Stimulated activated CD8-positive, alpha-beta memory T cell treated with anti-CD3 and anti-CD28 coated beads, Interleukin-15, amount 100 ng/mL, for 24 hours (primary cell): Measurements from ENCODE around the gene HS3ST5.
"Not testable (repeated sequence)": the region's sequence is repeated elsewhere in the genome, so short reads cannot be mapped to it uniquely, and the experiment has no call there.

Experiments used
- DNase-seq: peaks from one replicate; pipeline ENCODE4 v3.0.0-alpha.2; 2020; ENCODE audit warnings: low read depth

HS3ST5 gene

DNA sequence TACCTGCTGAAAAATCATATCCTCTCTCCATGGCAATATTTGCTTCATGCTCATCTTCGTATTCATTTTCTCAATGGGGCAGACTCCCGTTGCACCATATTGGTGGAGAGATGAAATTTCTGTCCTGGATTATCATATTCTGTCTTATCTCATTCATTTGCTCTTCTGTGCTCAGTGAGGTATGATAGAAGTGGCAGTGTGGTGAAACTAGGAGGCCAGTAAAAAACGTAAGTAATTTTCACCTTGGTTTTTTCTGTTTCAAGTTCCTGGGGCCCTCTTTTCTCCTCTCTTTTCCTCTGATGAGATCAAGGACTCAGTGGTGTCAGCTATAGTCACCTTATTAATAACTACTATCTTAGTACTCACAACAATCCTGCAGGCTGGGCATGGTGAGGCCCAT, 189.4 kb downstream of the HS3ST5 start:
- DNase-seq, result no peak

DNA sequence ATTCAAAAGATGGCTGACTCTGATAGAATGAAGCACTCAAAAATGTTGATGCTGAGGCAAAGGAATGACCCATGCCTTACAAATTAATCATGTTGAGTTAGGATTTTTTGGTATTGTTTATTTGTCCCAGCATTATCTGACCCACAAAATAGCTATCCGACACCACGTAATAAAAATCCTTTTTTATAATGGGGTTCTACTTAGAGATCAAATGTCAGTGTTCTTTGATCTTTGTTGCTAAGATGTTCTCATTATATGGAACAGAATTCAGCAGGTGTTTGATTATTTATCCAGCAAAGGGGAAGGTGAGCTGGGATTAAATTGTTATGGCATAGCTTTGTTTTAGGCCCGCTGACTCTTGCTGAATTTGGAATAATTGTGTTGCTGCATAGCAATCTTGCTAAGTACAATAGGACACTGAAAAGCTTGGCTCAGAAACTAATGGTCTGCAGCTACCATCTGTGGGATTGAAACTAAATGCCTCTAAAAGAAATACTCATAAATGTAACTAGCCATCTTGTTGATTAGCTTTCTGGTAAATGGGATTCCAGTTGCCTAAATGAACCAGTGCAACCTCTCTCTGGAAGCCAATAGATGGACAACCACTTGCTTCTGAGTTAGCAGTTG, 191.6 kb downstream of the HS3ST5 start:
- no peak for DNase-seq

GRCh38 chr6:114149182-114149581, 193.6 kb downstream of the HS3ST5 start:
- not testable (repeated sequence) for DNase-seq

GRCh38 chr6:114144887-114145851, 197.7 kb downstream of the HS3ST5 start:
- no peak for DNase-seq

- no peak for DNase-seq
Measured at GRCh38 chr6:114142258-114142657, 200.6 kb downstream of the HS3ST5 start.

DNA sequence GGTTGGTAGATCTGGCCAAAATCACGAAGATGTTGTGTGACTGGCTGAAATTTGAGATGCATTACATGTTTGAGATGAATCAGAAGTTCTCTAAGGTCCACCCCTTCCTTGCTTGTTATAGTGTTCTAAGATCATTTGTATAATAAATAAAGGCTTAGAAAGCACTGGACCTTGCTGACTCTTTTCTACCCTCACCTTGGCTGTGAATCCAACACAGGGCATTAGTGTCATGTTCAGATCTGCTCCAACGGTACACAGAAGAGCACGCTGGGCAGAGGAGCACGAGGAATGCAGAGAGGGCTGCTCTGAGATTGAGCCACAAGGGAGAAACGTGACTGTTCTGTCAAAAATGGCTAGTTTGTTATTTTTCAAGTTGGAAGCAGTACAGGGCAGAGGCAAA, 202.4 kb downstream of the HS3ST5 start:
- no peak for DNase-seq

GRCh38 chr6:114138577-114139248, 204.1 kb downstream of the HS3ST5 start:
- no peak for DNase-seq

- no peak for DNase-seq
Measured at GRCh38 chr6:114135363-114135971, 207.4 kb downstream of the HS3ST5 start.

DNA sequence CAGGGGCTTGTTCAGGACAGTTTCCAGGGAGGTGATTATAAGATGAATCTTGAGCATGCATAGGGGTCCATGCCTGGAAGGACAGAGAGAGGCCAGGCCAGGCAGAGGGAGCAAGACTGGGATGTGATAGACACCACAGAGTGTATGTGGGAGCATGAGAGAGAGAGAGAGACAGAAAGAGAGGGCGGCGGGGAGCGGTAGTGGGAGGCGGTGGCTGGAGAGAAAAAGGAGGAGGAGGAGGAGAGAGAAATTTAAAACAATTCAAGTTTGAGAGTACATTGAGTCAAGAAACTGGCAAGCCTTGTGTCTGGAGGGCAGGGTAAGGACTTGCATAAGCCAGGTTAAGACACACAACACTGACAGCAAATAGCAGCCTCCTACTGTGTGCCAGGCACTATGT, 209.0 kb downstream of the HS3ST5 start:
- DNase-seq, result no peak

DNA sequence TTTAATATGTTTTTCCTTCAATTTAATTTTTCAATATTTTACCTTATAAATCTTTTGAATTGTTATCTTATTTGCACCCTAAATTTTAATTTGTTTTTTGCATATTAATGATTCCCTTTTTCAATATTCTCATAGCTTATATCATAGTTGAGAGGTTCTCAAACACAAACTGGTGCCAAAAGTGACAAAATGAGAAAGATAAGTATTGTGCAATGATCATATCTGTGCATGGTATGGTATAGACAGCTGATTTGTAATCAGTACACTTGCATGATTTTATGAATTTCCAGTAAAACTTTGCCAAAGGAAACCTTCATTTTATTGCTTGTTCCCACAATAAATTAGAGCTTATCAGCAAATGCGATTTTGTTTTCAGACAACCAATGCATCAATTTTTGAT, 210.9 kb downstream of the HS3ST5 start:
- DNase-seq, result no peak

GRCh38 chr6:114125576-114125975, 217.2 kb downstream of the HS3ST5 start:
- DNase-seq, result no peak

DNA sequence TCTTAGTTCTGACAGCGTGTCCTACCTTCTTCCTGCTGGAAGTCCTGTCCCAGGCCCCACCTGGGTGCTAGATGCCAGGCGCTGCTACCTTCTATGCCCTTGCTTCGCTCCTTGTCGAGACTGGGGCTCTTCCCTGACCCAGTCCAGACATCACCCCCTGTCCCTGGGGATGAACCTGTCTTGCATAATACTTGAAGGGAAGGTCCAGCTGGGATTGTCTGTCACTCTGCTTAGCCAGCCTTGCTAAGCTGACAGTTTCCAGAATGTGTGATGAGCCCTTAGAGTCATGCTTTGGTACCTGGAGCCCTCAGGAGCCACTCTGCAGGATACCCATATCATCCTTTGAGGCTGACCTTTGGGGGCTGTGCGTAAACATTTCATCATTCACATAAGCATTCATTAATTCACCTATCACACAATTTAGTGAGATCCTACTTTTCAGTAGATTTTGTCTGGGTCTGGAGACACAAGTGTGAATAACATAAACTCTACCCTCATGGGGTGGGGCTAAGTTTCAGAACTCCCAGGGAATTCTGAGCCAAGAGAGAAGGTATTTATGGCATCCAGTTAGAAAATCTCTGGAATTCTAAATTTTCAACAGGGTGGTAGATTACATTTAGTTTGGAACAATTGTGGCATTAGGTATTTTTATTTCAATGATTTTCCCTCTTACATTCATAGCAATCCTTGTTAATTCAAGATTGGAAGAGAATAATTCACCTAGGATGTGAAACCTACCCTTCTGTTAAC, 220.7 kb downstream of the HS3ST5 start:
- DNase-seq, result no peak

DNA sequence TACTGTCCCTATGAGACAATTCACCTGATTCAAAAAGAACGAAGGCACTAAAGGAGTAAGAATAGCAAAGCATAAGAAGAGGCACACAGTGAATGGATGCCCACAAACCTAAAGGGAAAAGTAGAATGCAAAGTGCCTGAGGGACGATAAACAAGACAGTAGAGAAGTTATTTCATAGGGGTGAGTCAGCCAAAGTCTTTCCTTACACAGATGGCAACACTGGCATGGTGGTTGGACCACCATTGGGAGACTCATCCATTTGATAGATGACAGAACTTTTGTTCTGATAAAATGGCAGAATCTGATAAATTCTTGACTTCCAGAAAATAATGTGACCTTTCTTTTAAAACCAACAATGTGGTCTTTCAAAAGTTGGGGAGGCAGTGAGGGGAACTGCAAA, 223.8 kb downstream of the HS3ST5 start:
- no peak for DNase-seq

GRCh38 chr6:114115652-114116051, 227.2 kb downstream of the HS3ST5 start:
- DNase-seq, result no peak

- DNase-seq, result no peak
Measured at GRCh38 chr6:114108119-114109002, 234.5 kb downstream of the HS3ST5 start.

GRCh38 chr6:114106020-114106419, 236.8 kb downstream of the HS3ST5 start:
- no peak for DNase-seq

- DNase-seq, result no peak
Measured at GRCh38 chr6:114101255-114101654, 241.6 kb downstream of the HS3ST5 start.

GRCh38 chr6:114100215-114100994, 242.4 kb downstream of the HS3ST5 start:
- DNase-seq, result no peak

DNA sequence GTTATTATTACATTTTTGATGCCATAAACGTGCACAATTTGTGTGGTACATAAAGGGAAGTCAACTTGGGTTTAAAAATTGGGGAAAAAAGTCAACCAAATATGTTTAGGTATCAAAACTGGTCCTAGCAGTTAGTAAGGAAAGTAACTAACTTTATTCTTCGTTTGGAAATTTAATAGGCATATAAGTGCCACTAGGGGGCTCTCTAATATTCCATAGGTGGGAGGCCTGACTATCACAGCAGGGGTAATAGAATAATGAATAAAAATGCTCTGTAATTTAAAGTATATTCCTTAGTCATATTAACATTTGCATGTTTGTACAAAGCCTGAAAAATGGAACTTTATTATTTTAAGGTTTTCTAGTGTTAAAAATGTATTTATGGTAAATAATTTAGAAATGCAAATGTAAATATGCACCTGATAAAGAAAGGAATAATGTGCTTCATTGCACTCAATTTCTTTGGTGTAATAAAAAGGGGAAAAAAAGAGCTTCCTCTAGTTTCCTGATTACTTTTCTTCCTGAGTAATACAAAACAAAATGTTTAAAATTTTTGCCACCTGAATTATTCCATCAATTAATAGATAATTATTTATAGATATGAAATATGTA, 246.2 kb downstream of the HS3ST5 start:
- DNase-seq, result no peak
